SHP77 treated with DMSO at 0.1 percent for 48 hours (cell line): ENCODE results near the gene INSIG2.
"Not testable (repeated sequence)": the region's sequence is repeated elsewhere in the genome, so short reads cannot be mapped to it uniquely, and the experiment has no call there.

ENCODE experiments used
- DNase-seq: peaks from one replicate; lab custom pipeline; 2025; lab: John Stamatoyannopoulos, UW

INSIG2 gene

DNA sequence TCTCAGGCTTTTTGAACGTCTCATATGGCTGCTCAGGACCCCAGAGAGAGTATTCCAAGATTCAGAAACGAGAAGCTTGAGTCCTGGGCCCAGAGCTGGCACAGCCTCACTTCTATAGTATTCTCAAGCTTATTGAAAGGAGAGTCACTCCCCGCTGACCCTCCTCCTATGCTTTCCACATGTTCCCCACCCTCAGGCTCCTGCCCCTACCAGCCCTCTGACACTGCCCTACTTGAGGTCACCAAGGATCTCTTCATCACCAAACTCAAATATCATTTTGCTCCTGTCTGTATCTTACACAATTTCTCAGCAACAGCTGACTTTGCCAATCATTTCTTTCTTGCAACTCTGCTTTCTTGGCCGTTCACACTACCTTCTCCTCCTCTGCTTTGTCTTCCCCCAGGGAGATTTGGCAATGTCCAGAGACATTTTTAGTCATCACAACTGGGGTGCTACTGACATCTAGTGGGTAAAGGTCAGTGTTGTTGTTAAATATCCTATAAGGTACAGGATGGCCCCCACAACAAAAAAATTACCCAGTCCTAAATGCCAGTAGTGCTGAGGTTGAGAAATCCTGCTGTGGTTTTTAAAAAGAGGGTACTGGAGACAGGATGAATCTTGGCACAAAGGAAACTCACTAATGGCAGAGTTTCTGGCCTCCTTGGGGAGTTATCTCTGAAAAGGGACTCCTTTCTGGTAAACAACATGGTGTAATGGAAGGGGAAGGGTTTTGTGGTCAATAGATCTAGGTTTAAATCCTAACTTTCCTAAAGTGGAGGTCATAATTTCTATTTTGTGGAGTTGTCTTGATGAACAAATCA is 26.9 kb upstream of the INSIG2 start:
- DNase-seq: no peak

DNA sequence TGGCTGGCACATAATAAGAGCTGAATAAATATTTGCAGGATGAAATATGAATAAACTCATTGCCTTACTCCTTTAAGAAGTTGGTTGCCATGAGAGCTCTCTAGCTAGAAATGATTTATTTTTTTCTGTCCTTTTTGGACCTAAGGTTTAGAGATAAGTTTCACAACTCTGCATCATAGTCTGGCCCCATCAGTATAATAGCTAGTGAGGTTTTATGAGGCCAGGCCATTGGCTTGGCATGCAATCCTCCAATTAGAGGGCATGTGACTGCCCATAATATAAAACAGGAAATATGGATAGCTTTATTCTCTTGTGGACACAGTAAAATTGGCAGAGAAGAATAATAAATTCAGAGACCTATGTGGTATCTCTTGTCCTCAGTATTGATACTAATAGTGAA is 26.2 kb upstream of the INSIG2 start:
- no peak for DNase-seq

DNA sequence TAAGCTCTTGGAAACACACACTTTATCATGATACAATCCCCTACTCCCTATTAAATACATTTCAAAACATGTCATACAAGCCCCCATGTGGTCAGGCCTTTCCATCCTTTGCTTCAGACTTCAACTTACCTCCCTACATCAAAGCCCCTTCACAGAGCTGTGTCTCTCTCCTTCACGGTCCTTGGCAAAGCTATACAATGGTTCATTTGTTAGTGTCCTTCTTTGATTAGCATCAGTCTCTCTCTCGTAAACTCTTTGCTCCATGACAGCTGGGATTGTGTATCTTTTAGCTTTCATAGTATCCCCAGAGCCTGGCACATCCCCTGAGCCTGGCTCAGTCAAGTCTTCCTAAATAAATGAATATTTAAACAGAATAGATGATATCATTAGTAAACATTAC is 25.6 kb upstream of the INSIG2 start:
- DNase-seq: no peak

DNA sequence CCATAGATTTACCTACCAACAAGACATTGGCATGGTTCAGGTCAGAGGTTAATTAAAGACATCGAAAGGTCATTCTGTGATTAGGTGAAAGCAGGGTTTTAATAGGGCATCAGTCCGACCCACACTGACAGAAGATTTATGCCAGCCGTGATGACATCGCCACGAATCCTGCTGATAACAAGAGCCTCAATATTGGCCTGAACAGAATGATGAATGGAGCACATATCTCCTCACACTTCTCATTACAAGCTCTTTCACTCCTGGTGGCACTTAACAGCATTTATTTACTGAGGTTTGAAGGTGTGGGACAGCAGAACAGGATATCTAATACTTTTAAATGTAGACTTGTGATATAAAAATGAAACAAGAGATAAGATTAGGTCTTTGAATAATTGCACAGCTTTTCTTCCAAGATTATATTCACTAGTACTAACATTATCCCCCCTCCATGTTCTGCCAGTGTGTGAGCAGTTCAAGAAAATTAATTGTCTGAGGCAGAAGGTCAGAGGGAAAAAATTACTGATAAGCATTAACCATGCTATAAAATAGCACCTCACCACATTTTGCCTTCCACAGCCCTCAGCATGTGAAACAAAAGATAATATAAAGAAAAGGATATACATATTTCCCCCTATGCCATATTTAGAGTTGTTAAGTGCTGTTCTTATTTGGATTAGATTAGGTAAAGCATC is 23.1 kb upstream of the INSIG2 start:
- DNase-seq: no peak

DNA sequence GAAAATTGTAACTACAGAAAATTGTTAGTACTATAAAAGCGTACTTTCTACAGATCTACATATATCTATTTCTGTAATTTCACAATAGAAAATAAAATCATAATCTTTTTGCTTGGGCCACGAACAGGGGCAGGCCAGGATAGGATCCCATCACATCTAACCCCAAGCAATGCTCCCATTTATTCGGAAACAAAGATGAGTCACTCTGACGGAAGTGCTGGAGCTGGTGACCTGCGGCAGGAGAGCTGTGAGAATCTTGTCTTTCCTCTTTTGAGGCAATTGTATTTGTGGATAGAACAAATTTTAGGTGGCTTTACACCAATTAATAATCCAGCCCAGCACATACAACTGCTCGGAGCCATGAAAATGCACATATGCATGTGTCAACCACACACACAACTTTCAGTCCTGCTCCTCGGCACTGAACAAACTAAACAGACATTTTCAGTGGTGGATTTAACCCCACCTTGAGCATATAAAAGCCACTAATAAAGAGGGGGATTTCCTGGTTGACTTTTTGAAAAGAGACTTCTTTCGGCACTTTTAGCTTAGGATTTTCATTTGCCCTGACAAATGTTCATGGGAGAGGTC is 22.3 kb upstream of the INSIG2 start:
- DNase-seq: no peak

DNA sequence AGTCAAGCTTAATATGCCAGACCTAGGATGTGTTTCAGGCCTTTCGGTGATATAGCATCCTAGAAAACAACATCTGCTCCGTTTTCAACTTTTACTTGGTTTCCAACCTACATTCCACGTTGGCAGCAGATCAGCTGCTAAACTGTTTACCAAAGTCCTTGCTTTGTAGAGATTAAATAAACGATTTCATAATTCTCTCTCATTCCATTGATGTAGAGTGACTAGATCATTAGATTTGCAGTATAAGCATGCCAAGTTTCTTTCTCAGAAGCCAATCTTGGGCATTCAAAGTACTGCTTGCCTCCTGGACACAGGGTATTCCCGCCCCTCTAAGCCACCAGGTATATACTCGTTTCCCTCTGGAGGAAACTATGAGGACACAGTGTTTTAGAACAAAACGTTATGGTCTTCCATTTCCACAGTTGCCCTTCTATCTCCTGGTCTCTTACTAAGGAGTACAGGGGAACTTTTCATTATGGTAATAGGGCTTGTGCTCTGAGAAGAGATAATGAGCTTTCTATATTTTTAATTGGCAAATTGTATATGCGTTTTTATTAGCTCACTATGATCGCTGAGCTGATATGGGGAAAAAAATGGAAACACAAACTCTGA is 10.5 kb upstream of the INSIG2 start:
- no peak for DNase-seq

DNA sequence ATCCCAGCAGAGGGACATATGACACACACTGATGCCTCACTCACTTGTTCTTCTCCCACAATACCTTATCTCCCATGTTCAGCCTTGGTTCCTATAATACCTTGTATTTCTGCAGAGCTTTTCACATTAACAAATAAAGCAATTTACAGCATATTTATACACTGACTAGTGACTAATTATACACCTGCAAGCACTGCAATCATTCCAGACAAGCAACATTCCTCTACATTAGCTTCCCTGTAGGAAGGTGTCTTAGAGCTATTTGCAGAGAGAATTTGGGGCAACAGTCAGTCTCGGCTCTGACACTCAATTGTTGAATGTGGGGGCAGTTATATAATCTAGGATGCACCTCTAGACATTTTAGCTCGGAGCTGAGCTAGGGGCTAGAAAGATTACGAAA is 9.5 kb upstream of the INSIG2 start:
- DNase-seq: no peak

DNA sequence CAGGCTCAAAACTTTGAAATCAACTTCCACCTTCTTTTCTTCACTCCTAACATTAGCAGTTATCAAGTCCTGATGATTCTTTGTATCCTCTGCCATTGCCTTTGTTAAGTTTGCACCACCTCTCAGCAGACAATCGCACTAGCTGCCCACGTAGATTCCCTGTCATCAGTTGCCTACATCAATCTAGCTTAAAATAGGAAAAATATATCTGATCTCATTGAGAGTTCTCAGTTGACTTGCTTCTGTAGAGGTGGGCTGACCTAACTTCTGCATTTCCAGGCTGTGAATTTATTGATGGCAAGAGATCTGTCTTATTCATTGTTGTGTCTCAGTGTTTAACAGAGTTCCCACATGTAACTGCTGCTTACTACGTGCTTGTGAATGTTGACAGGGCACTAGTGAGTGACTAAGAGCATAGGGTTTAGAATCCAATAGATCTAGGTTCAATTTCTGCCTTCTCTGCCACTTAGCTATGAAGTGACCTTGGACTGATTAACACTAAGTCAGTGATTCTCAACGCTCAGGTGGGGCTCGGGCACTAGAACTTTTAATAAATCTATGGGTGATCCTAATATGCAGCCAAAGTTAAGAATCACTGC is 3.7 kb upstream of the INSIG2 start:
- no peak for DNase-seq

DNA sequence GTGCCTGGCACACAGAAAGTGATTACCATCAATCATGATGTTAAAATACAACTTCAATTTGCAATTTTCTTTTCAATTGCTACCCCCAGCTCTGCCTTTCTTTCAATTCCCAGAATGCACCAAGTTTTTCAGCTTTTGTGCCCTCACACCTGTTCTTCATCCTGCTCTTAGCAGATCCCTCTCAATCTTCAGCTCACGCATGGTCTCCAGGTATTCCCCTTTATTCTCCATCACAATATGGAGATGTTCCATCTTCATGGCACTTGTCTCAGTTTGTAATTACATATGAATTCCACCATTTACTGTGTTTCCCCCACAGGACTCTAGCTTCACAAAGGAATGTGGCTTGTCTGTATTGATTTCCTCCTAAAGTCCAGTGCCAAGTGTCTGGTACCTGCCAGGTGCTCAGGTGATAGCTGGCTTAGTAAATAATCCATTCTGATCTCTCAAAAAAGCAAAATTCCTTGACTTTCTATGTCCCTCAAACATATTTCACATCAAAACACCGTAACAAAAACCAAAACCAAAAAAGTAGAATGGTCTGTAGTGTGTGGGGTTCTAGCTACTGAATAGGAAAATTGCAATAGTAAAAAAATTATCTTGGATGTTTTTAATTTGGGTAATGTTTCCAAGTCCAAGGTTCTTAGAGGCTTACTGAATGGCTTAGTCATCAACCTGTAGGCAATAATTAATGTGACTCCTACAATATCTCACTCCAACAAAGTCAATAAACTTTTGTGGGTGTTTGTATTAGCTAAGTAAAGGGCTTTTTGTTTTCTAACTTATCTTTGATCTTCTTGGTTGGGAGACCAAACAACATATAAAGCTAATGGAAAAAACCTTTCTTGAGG is 2.9 kb upstream of the INSIG2 start:
- no peak for DNase-seq

DNA sequence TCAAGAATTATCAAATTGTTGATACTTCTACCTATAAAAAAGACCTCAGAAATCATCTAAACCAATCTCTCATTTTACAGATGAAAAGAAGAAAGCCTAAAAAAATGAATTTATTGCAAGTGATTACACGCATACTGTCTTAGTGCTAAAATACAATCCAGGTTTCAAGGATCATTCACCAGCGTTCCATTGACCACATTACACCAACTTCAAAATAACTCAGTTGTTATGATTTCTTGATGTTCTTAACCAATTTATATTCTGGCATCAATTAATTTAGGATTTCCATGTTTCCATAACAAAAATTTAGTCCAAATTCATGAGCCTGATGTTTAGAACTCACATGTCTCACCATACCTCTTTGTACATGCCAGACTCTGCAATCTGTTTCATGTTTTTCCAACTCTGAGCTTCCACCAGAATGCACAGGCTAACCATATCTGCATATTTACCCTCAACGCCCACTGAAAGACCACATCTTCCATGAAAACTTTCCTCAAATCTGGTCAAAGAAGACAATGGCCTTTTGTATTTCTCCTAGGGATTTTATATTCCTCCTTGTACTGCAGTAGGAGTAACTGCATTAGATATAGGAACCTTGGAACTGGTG is 2.1 kb upstream of the INSIG2 start:
- DNase-seq: no peak

DNA sequence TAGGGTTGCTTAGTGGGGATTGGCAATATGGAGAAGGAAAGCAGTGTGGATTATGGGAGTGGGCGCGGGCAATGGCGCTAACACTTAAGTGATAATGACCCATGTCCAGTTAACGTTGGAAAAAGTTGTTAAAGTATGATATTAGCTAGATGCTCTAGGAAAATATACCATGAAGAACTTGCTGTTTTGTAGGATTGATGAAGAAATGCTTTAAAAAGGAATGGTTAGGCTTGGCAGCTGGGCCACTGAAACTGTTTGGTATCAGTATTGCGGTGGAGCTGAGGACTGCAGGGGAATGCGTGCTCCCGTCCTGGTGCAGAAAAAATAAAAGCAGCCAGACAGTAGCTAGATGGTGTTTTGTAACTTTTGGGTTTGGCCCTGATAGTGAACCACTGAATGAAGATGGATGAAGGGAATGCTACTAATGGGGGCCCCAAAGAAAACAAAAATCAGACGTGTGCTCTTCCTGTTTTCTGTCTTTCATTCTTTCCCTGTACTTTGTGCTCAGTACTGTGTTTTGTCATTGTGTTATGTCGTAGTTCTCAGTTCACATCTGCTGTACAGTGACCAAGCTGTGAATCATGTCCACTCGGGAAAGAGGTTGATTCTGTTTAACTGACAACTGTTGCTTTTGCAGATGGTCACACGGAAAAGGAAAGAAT is 999 bp downstream of the INSIG2 start:
- no peak for DNase-seq

DNA sequence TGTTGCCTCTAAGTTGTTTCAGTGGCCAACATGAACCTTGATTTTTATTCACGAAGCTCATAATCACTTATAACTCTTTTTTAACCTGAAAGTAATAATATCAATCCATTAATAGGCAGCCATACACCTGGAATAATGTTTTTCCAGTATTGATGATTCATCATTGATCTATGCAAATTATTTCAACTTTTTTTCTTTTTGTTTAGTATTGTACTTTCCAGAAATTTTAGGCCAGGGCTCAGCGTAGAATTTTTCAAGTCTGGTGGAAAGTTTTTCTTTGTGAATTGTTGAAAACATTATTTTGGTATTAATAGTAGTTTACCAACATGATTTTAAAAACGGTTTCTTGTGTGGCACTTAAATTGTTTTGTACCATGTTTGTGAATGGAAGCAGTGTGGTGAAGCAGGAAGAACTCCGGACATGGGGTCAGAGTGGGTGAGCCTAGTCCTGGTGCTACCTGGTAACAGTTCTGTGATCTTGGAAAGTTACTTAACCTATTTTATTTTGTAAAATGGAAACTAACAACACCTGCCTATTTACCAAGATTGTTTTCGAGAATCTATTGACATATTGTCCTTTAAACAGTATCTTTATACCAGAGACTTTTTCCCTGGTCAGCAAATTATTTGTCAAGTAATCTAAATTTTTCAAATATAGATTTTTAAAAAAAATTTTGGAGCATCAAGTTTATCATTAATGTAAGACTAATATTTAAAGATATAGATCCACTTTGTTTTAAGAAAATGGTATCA is 2.3 kb downstream of the INSIG2 start:
- no peak for DNase-seq

DNA sequence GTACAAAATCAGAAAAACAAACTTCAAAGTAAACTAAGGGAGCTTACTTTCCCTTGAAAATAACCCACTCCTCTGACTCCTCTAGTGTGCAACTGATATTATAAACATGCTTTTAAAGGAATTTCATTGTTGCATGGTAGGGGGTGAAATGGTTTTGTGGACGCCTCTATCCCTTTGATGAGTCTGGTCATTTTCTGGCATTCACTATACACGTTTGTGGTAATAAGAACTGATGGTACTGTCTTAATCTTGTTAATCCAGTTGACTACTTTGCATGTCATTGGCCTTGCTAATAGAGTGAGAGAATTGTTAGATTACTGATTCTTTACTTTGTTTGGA is 2.8 kb downstream of the INSIG2 start:
- DNase-seq: no peak

DNA sequence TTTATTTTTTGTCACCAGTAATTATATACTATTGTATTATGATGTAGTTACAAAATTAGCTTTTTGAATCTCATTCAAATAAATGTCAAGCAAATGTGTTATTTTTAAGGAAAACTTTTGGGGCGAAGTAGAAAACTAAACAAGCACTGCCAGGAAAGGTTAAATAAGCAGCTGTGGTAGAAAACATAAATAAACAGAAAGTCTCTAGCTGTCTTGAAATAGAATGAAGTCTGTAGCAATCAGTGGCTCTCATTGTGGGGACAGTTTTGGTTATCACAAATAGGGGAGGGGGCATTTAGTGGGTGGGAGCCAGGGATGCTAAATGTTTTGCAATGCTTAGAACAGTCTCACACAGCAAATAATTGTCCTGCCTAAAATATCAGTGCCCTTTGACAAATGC is 3.4 kb downstream of the INSIG2 start:
- no peak for DNase-seq

DNA sequence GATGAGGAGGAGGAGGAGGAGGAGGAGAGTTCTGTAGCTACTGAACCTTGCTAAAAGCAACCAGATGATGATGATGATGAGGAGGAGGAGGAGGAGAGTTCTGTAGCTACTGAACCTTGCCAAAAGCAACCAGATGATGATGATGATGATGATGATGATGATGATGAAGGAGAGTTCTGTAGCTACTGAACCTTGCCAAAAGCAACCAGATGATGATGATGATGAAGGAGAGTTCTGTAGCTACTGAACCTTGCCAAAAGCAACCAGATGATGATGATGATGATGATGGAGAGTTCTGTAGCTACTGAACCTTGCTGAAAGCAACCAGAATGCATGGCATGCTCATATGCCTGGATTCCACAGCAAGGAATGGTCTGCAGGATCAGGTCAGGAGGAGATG is 5.8 kb downstream of the INSIG2 start:
- not testable (repeated sequence) for DNase-seq

DNA sequence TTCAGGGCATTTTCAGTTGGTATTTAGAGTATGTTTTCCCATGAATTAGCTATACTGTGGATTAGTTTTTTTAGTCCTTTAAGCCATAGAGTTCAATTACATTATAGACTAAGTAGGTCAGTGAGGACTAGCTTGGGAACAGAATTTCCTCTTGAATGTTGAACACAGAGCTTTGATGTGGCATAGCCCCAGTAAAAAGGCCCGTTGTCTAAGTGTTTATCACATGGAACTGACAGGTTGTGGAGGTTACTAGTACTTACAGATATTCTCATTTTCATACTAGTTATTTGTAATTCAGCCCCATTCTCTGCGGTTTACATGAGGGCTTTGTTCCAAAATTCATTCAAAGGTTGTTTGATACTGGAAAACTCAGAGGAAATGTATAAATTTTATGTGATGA is 6.2 kb downstream of the INSIG2 start:
- DNase-seq: no peak

DNA sequence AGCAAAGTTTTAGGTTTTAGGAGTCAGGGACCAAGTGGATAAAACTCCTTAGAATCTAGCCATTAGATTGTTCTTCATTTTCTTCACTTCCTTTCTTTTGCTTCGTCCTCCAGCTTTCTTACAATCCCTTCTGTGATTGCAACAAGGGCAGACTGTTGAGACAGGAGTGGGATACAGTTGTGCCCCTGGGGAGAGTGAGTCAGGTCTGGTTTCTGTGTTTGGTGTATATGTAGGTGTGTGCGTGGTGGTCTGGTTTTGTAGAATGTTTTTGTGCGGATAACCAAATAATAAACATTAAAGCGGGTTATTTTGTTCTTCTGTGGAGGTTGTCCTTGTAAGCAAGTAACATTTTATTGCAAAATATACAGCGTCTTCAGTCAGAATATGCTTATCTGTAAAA is 7.3 kb downstream of the INSIG2 start:
- DNase-seq: no peak

DNA sequence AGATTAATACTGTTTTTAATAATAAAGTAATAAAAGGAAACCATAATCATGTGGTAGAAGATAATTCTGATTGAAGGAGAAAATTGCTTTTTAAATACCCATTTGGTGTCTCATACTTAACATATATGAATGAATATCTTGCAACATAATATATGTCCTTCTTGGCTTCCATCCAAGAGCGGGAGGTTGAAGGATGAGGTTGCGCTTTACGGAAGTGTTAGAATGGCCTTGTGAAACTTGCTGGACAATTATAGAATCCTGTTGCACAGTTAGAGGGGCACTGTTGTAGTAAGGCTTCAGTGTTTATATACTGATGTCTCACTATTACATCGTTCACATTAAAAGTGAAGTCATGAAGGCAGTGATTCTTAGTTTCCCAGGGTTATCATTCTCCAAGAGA is 9.4 kb downstream of the INSIG2 start:
- no peak for DNase-seq

DNA sequence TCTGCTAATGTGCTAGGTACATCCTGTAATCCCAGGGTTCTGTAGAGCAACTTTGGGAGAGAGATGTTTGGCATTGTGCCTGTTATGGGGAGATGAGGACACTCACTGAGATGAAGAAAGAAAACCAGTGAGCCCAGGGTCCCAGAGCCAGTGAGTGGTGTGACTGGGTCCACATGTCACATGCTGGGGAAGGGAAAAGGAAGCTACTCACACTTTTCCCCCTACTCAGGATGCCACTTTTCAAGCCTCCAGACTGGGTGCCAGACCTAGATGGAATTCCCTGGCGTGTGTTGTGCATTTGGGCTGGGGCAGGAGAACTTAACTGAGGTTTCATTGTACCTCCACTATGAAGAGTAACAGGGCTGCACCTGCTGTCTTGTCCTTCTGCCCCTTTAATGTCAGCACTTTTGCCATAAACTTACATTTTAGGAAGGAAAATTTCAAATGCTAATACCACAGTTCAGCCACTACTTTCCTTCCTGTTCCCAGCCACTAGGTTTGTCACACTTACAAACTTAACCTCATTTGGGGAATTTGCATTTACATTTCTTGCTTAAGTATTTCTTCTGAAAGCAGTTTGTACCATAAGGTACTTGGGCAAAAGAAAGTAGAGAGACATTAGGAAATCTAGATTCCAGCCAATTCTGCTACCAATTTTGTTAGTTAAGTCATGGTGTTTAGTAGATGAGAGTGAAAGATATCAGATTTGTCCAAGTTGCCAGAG is 10.2 kb downstream of the INSIG2 start:
- DNase-seq: no peak
